Effector memory CD4-positive, alpha-beta T cell (primary cell): ENCODE measurements around the gene SLC29A3.

Experiments used
- DNase-seq, 3 donors: peaks; one replicate each; pipeline ENCODE4 v3.0.0-alpha.2; 2020
- H3K27ac ChIP-seq: 2 replicates; pipeline ENCODE4 v1.7.0; 2013; ENCODE audit warnings: mild to moderate bottlenecking, low read length, moderate library complexity; ENCODE audit not compliant: insufficient read depth, poor library complexity, severe bottlenecking
- H3K27me3 ChIP-seq: replicated peaks from 2 replicates; pipeline ENCODE4 v1.7.0; 2013; ENCODE audit warnings: mild to moderate bottlenecking, low read length; ENCODE audit not compliant: insufficient read depth, control insufficient read depth, poor library complexity, severe bottlenecking
- H3K36me3 ChIP-seq: 2 replicates; pipeline ENCODE4 v1.7.0; 2013; ENCODE audit warnings: mild to moderate bottlenecking, low read length, moderate library complexity; ENCODE audit not compliant: control insufficient read depth, insufficient read depth
- H3K4me1 ChIP-seq: 2 replicates; pipeline ENCODE4 v1.7.0; 2013; ENCODE audit warnings: low read length, mild to moderate bottlenecking; ENCODE audit not compliant: control insufficient read depth, insufficient read depth, poor library complexity, severe bottlenecking
- H3K4me3 ChIP-seq: 2 replicates; pipeline ENCODE4 v1.7.0; 2013; ENCODE audit warnings: low read length, low read depth, mild to moderate bottlenecking; ENCODE audit not compliant: insufficient read depth, poor library complexity, severe bottlenecking
- H3K9me3 ChIP-seq: 2 replicates; pipeline ENCODE4 v1.7.0; 2013; ENCODE audit warnings: mild to moderate bottlenecking, low read length, moderate library complexity; ENCODE audit not compliant: control insufficient read depth

Gene SLC29A3

DNA sequence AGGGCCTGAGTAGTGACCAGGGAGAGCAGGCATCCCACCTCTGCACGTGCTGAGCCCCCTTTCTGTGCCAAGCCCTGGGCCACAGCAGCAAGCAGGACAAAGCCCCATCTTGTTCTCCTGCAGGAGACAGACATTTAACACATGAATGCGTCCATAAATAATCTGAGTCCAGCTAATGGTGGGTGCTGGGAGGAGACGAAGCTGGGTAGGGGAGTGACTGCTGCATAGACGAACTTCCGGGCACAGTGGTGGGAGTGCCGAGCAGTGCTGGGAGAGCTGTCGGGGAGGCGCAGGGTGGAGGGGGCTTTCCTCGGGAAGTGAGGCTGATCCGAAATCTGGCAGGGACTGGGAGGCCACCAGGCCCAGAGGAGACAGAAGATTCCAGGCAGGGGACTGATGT is 35.2 kb upstream of the SLC29A3 start:
- no peaks in the 10 kb centered on the region for H3K36me3 ChIP-seq
- no peaks in the 10 kb centered on the region for H3K27me3 ChIP-seq
- H3K4me3 ChIP-seq: no peak overlapping the region
- H3K4me1 ChIP-seq: no peaks in the 10 kb centered on the region
- no peaks in the 10 kb centered on the region for H3K9me3 ChIP-seq
- H3K27ac ChIP-seq: no peak overlapping the region
- DNase-seq: no peak

DNA sequence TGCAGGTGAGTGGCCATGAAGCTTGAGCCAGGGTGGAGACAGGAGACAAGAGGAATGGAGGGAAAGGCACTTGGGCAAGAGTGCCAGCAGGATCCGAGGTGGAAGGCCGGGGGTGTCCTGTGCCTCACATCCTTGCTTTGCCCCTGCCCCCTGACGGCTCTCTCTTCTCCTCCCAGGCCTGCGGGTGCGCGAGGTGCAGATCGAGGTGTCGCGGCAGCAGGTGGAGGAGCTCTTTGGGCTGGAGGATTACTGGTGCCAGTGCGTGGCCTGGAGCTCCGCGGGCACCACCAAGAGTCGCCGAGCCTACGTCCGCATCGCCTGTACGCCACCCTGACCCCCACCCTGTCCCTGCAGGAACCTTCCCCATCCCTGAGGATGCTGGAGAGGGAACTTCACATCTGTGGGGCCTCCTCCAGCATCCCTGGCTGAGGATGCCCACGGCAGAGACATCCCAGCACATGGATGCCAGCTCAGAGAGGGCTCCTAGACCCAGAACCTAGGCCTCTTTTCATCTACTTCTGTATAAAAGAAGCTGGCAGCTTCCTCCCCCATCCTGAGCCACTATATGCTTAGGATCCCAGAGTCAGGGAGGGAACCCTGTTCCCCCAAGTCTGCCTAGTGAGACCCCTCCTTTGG is 34.4 kb upstream of the SLC29A3 start:
- H3K4me1 ChIP-seq: no peaks in the 10 kb centered on the region
- H3K27ac ChIP-seq: no peak overlapping the region

GRCh38 chr10:71285180-71285545 is 33.9 kb upstream of the SLC29A3 start:
- H3K4me1 ChIP-seq: no peaks in the 10 kb centered on the region
- H3K4me3 ChIP-seq: no peak overlapping the region
- H3K9me3 ChIP-seq: no peaks in the 10 kb centered on the region
- no peaks in the 10 kb centered on the region for H3K36me3 ChIP-seq
- H3K27me3 ChIP-seq: no peaks in the 10 kb centered on the region
- no peak overlapping the region for H3K27ac ChIP-seq
- no peak for DNase-seq

More for the DNA sequence above, 34.4 kb upstream of the SLC29A3 start:
- Histone ChIP-seq H3K36me3 (no peaks in the 10 kb centered on the region), H3K27me3 (no peaks in the 10 kb centered on the region), H3K9me3 (no peaks in the 10 kb centered on the region), H3K4me3 (no peak overlapping the region)
- no peak for DNase-seq

- Histone ChIP-seq H3K9me3 (no peaks in the 10 kb centered on the region), H3K4me1 (no peaks in the 10 kb centered on the region), H3K36me3 (no peaks in the 10 kb centered on the region), H3K27ac (no peak overlapping the region), H3K4me3 (no peak overlapping the region), H3K27me3 (no peaks in the 10 kb centered on the region)
- no peak for DNase-seq
Observed at GRCh38 chr10:71285986-71286385, 33.1 kb upstream of the SLC29A3 start.

- Histone ChIP-seq H3K27ac (no peak overlapping the region), H3K4me1 (no peaks in the 10 kb centered on the region), H3K36me3 (no peaks in the 10 kb centered on the region), H3K27me3 (no peaks in the 10 kb centered on the region), H3K9me3 (no peaks in the 10 kb centered on the region), H3K4me3 (no peak overlapping the region)
- no peak for DNase-seq
Observed at GRCh38 chr10:71286521-71287294, 32.4 kb upstream of the SLC29A3 start.

DNA sequence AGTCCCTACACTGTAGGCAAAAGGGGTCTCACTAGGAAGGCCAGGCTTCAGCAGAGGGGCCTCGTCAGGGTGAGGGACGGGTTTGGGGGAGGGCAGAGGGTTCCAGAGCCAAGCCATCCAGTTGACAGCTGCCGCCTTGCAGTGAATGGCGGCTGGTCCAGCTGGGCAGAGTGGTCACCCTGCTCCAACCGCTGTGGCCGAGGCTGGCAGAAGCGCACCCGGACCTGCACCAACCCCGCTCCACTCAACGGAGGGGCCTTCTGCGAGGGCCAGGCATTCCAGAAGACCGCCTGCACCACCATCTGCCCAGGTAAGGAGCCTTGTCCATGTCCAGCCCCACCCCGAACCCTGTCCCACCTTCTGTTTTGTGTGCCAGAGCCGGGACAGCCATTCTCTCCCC is 31.6 kb upstream of the SLC29A3 start:
- Histone ChIP-seq H3K36me3 (no peaks in the 10 kb centered on the region), H3K4me1 (no peaks in the 10 kb centered on the region), H3K9me3 (no peaks in the 10 kb centered on the region), H3K4me3 (no peak overlapping the region), H3K27ac (no peak overlapping the region), H3K27me3 (no peaks in the 10 kb centered on the region)
- no peak for DNase-seq

- Histone ChIP-seq H3K4me1 (no peaks in the 10 kb centered on the region), H3K27me3 (no peaks in the 10 kb centered on the region), H3K4me3 (no peak overlapping the region), H3K36me3 (no peaks in the 10 kb centered on the region), H3K9me3 (no peaks in the 10 kb centered on the region), H3K27ac (no peak overlapping the region)
- DNase-seq: no peak
Observed at GRCh38 chr10:71288461-71288860, 30.6 kb upstream of the SLC29A3 start.

GRCh38 chr10:71289421-71290130 is 29.5 kb upstream of the SLC29A3 start:
- H3K36me3 ChIP-seq: no peaks in the 10 kb centered on the region
- no peak overlapping the region for H3K27ac ChIP-seq
- no peak overlapping the region for H3K4me3 ChIP-seq
- H3K4me1 ChIP-seq: no peaks in the 10 kb centered on the region
- DNase-seq: no peak
- H3K9me3 ChIP-seq: no peaks in the 10 kb centered on the region
- H3K27me3 ChIP-seq: no peaks in the 10 kb centered on the region

DNA sequence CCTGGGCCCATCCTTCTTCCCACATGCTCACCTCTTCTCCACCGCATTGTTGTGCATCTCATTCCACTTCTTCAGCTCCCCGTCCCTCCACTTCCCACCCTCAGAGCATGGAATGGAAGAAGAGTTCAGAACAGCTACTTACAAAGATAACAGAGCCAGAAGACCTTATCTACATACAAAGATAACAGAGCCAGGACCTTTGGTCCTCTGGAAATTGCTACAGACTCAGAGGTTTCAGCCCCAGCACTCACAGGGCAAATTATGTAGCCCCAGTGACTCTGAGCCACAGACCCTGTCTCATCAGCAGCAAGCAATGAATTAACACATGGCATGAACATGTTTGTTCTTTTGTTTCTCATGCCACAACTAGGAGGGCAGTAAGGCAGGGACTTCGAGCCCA is 28.7 kb upstream of the SLC29A3 start:
- Histone ChIP-seq H3K27me3 (no peaks in the 10 kb centered on the region), H3K27ac (no peak overlapping the region), H3K9me3 (no peaks in the 10 kb centered on the region), H3K4me1 (no peaks in the 10 kb centered on the region), H3K4me3 (no peak overlapping the region), H3K36me3 (no peaks in the 10 kb centered on the region)
- DNase-seq: no peak
